Measurements from ENCODE around the gene CHURC1.
"Not testable (repeated sequence)": the region's sequence is repeated elsewhere in the genome, so short reads cannot be mapped to it uniquely, and the experiment has no call there.

Gene CHURC1

DNA sequence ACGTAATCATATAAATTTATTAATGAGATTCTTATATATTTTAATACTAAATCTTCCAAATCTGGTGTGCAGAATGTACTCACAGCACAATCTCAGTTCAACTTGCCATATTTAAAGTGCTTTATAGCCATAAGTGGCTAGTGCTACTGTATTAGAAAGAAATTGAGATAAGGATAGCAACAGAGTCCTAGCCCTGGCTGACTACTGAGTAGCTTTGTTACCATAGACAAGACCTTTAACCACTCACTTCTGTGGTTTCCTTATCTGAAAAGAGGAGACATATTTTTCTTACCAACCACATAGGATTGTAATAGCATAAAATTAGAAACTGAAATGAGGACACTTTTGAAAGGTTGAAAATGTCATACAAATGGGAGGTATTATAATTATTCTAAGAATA lies 2.0 kb upstream of the CHURC1 start:
- Mint-ChIP-seq H3K9me3 (no peaks in the 10 kb centered on the region), H3K4me1 (peaks cover 22% of the 10 kb centered on the region), H3K27me3 (ENCODE audit: low read depth, poor library complexity) (peaks cover 12% of the 10 kb centered on the region), H3K36me3 (ENCODE audit: low read depth) (peaks cover 14% of the 10 kb centered on the region), H3K4me3 (no peak overlapping the region), H3K27ac (no peak overlapping the region)
- DNase-seq: no peak
- TF ChIP-seq, protein P1, sequence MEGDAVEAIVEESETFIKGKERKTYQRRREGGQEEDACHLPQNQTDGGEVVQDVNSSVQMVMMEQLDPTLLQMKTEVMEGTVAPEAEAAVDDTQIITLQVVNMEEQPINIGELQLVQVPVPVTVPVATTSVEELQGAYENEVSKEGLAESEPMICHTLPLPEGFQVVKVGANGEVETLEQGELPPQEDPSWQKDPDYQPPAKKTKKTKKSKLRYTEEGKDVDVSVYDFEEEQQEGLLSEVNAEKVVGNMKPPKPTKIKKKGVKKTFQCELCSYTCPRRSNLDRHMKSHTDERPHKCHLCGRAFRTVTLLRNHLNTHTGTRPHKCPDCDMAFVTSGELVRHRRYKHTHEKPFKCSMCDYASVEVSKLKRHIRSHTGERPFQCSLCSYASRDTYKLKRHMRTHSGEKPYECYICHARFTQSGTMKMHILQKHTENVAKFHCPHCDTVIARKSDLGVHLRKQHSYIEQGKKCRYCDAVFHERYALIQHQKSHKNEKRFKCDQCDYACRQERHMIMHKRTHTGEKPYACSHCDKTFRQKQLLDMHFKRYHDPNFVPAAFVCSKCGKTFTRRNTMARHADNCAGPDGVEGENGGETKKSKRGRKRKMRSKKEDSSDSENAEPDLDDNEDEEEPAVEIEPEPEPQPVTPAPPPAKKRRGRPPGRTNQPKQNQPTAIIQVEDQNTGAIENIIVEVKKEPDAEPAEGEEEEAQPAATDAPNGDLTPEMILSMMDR (IDR thresholded peaks at IDR 0.05): no peak

DNA sequence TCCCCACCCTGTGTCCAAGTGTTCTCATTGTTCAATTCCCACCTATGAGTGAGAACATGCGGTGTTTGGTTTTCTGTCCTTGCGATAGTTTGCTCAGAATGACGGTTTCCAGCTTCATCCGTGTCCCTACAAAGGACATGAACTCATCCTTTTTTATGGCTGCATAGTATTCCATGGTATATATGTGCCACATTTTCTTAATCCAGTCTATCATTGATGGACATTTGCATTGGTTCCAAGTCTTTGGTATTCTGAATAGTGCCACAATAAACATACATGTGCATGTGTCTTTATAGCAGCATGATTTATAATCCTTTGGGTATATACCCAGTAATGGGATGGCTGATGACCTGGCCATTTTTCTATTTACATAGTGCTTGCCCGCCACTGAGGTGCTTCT lies 778 bp upstream of the CHURC1 start:
- H3K9me3 Mint-ChIP-seq, H3K27ac Mint-ChIP-seq, DNase-seq: not testable (repeated sequence)
- Mint-ChIP-seq H3K27me3 (ENCODE audit: low read depth, poor library complexity) (peaks cover 12% of the 10 kb centered on the region), H3K4me1 (peaks cover 22% of the 10 kb centered on the region), H3K4me3 (peak overlapping the region; percentile 90), H3K36me3 (ENCODE audit: low read depth) (peaks cover 14% of the 10 kb centered on the region)

DNA sequence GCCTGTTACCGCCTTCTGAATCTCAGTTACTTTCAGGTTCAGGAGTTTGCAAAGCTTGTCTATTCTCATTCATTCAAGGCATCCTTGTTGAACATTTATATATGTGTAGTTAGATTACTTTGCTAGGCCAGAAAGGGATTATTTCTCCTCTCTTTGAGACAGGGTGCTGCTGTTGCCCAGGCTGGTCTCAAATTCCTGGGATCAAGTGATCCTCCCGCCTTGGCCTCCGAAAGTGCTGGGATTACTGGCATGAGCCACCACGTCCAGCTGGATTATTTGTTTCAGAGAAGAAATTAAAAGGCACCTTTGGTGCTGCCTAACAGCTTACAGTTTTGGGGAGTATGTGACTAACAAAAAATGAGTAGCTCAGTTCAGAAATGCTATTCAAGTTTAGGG lies 772 bp downstream of the CHURC1 start:
- Mint-ChIP-seq H3K36me3 (ENCODE audit: low read depth) (peaks cover 14% of the 10 kb centered on the region), H3K27me3 (ENCODE audit: low read depth, poor library complexity) (peaks cover 7% of the 10 kb centered on the region), H3K27ac (peak overlapping the region; percentile 90), H3K4me3 (peak overlapping the region; percentile 90), H3K4me1 (peaks cover 22% of the 10 kb centered on the region), H3K9me3 (no peaks in the 10 kb centered on the region)
- DNase-seq: no peak
- TF ChIP-seq, protein P1 (IDR thresholded peaks at IDR 0.05): no peak

DNA sequence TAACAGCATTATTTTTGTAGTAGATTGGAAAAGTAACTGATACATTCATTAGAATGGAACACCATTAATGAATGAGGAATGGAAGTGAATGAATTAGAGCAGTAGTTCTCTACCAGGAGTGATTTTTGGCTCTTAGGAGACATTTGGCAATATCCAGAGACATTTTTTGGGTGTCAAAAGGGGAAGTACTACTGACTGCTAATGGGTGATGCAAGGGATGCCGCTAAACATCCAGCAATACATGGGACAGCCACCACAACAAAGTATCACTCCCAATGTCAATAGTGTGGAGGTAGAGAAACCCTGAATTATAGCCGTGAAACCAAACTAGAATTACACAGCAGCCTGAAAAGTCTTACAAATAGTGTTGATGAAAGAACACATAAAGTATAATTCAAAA lies 1.5 kb downstream of the CHURC1 start:
- no peak for DNase-seq
- Mint-ChIP-seq H3K27me3 (ENCODE audit: low read depth, poor library complexity) (peaks cover 7% of the 10 kb centered on the region), H3K27ac (no peak overlapping the region), H3K9me3 (no peaks in the 10 kb centered on the region), H3K36me3 (ENCODE audit: low read depth) (peaks cover 14% of the 10 kb centered on the region), H3K4me1 (peaks cover 22% of the 10 kb centered on the region), H3K4me3 (no peak overlapping the region)
- TF ChIP-seq, protein P1 (IDR thresholded peaks at IDR 0.05): no peak

DNA sequence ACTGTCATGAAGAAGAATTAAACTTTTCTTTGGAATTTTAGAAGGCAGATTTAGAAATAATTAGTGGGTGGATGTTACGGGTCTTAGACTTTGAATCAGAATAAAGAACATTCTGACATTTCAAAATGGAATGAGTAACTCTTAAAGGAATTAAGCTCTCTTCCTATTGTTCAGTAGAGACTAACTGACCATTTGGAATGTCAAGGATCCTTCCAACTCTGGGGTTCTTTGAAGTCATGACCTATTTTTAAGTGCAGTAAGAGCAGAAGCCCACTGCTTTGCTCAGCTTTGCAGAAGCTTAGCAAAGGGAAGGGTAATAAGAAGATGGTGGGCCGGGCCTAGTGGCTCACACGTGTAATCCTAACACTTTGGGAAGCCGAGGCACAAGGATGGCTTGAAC lies 4.0 kb downstream of the CHURC1 start:
- H3K27me3 Mint-ChIP-seq (ENCODE audit: low read depth, poor library complexity): no peaks in the 10 kb centered on the region
- TF ChIP-seq, protein P1 (IDR thresholded peaks at IDR 0.05): no peak
- no peak overlapping the region for H3K27ac Mint-ChIP-seq
- H3K9me3 Mint-ChIP-seq: no peaks in the 10 kb centered on the region
- peaks cover 27% of the 10 kb centered on the region for H3K36me3 Mint-ChIP-seq (ENCODE audit: low read depth)
- DNase-seq: no peak
- peaks cover 22% of the 10 kb centered on the region for H3K4me1 Mint-ChIP-seq
- no peak overlapping the region for H3K4me3 Mint-ChIP-seq

DNA sequence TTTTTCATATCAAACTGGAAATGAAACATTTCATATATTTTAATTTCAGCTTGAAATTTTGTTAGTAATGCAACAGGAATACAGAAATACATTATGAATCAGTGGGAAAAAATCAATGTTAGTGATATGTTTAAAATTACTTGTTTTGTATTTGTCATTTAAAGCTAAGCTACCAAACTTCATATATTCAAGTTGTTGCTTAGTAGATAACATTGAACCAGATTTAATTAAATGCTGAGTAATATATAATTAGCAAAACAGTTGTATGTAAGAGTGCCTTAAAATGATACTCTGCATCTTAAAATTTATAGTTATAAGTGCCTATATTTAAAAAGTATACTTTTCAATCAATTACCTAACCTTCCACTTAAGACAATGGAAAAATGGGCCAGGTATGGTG lies 5.0 kb downstream of the CHURC1 start:
- H3K27ac Mint-ChIP-seq: no peak overlapping the region
- TF ChIP-seq, protein P1 (IDR thresholded peaks at IDR 0.05): no peak

More for the DNA sequence above, 5.0 kb downstream of the CHURC1 start:
- H3K36me3 Mint-ChIP-seq (ENCODE audit: low read depth): peaks cover 33% of the 10 kb centered on the region
- H3K4me1 Mint-ChIP-seq: peaks cover 17% of the 10 kb centered on the region
- H3K4me3 Mint-ChIP-seq: no peak overlapping the region
- no peak for DNase-seq
- H3K9me3 Mint-ChIP-seq: no peaks in the 10 kb centered on the region
- no peaks in the 10 kb centered on the region for H3K27me3 Mint-ChIP-seq (ENCODE audit: low read depth, poor library complexity)

All from nephron progenitor cell (in vitro differentiated cells).